HTR-8/SVneo (cell line): ENCODE measurements around the gene SLC25A33.

Source experiments
- DNase-seq: peaks from one replicate; pipeline ENCODE4 v3.0.0; 2011; ENCODE audit warnings: low spot score, mixed read lengths; ENCODE audit not compliant: insufficient read length
- FAIRE-seq: peaks from 2 replicates; lab custom pipeline; 2011; peaks lifted over from hg19 to GRCh38; lab: Jason Lieb, UNC

Gene SLC25A33

GRCh38 chr1:9598316-9598700, 59.0 kb downstream of the SLC25A33 start:
- no peak for FAIRE-seq
- DNase-seq: no peak

GRCh38 chr1:9599741-9600140, 60.5 kb downstream of the SLC25A33 start:
- no peak for DNase-seq
- FAIRE-seq: no peak

- DNase-seq (no peak), FAIRE-seq (no peak)
Measured at GRCh38 chr1:9600861-9601834, 61.9 kb downstream of the SLC25A33 start.

GRCh38 chr1:9601942-9602793, 62.9 kb downstream of the SLC25A33 start:
- DNase-seq (no peak), FAIRE-seq (no peak)

- no peak for FAIRE-seq
- no peak for DNase-seq
Measured at GRCh38 chr1:9602794-9603167, 63.5 kb downstream of the SLC25A33 start.

- FAIRE-seq: no peak
- DNase-seq: no peak
Measured at GRCh38 chr1:9603307-9603706, 64.0 kb downstream of the SLC25A33 start.

GRCh38 chr1:9603766-9604753, 64.8 kb downstream of the SLC25A33 start:
- no peak for FAIRE-seq

GRCh38 chr1:9604836-9605235, 65.6 kb downstream of the SLC25A33 start:
- FAIRE-seq (no peak), DNase-seq (no peak)

More at GRCh38 chr1:9603766-9604753, 64.8 kb downstream of the SLC25A33 start:
- no peak for DNase-seq

GRCh38 chr1:9605946-9606455, 66.7 kb downstream of the SLC25A33 start:
- DNase-seq (no peak), FAIRE-seq (no peak)

- FAIRE-seq (no peak), DNase-seq (no peak)
Measured at GRCh38 chr1:9606458-9606857, 67.2 kb downstream of the SLC25A33 start.

GRCh38 chr1:9606948-9607347, 67.7 kb downstream of the SLC25A33 start:
- DNase-seq (no peak), FAIRE-seq (no peak)

- DNase-seq (no peak), FAIRE-seq (no peak)
Measured at GRCh38 chr1:9607352-9607751, 68.1 kb downstream of the SLC25A33 start.

GRCh38 chr1:9609998-9610397, 70.7 kb downstream of the SLC25A33 start:
- DNase-seq: no peak
- FAIRE-seq: no peak

GRCh38 chr1:9610548-9610947, 71.3 kb downstream of the SLC25A33 start:
- no peak for DNase-seq
- no peak for FAIRE-seq

GRCh38 chr1:9611716-9612115, 72.5 kb downstream of the SLC25A33 start:
- FAIRE-seq (no peak), DNase-seq (no peak)

GRCh38 chr1:9612162-9612845, 73.0 kb downstream of the SLC25A33 start:
- no peak for FAIRE-seq
- DNase-seq: no peak

- DNase-seq (no peak), FAIRE-seq (no peak)
Measured at GRCh38 chr1:9612871-9613624, 73.8 kb downstream of the SLC25A33 start.

- no peak for DNase-seq
Measured at GRCh38 chr1:9613625-9614299, 74.5 kb downstream of the SLC25A33 start.

More at GRCh38 chr1:9613625-9614299, 74.5 kb downstream of the SLC25A33 start:
- no peak for FAIRE-seq
